ENCODE results near the gene CLCN1. TPM values are rescaled to one million over a fixed set of nuclear protein-coding genes. Genes with fewer than 3 reads are reported as not detected.

The CLCN1 gene
- total and polyA plus RNA-seq, 2 donors (not counting 1 experiment from before 2014, with no cell fraction given) = under 0.01 TPM; not detected in 1

GRCh38 chr7:143354376-143354775 is 38.5 kb downstream of the CLCN1 start:
- Histone ChIP-seq H3K9ac (ENCODE audit: insufficient read depth, low read length) (no peak overlapping the region), H4K20me1 (ENCODE audit: control insufficient read depth, extremely low read depth, insufficient read depth, low read length) (no peaks in the 10 kb centered on the region), H3K4me2 (ENCODE audit: extremely low read depth, insufficient read depth, low read length) (no peak overlapping the region), H3K4me3 (replicated peaks in 1 of 4; ENCODE audit: control extremely low read depth in 1 of 4, insufficient read depth in 1 of 4, low read depth in 3 of 4, low read length in 4 of 4) (no peak overlapping the region), H3K79me2 (ENCODE audit: control insufficient read depth, insufficient read depth, low read length) (no peaks in the 10 kb centered on the region), H3K36me3 (ENCODE audit: control insufficient read depth, insufficient read depth, low read length) (no peaks in the 10 kb centered on the region), H3K4me1 (ENCODE audit: control insufficient read depth, extremely low read depth, insufficient read depth, low read length) (no peaks in the 10 kb centered on the region), H3K27me3 (ENCODE audit: control insufficient read depth, insufficient read depth, low read length) (peaks cover 13% of the 10 kb centered on the region), H3K9me3 (ENCODE audit: control insufficient read depth, insufficient read depth, low read depth, low read length) (no peaks in the 10 kb centered on the region), H3K27ac (ENCODE audit: insufficient read depth, low read length) (no peak overlapping the region), H2AFZ (ENCODE audit: low read length) (no peak overlapping the region)
- TF ChIP-seq EZH2 (IDR thresholded peaks at IDR 0.05; ENCODE audit: low read length, missing control alignments) (no peak), CTCF (conservative IDR thresholded peaks at IDR 0.05 in 1 of 2, IDR thresholded peaks at IDR 0.05 in 1 of 2; ENCODE audit: low read depth in 1 of 2, low read length in 2 of 2) (no peak)
- no peak for DNase-seq (ENCODE audit: low read depth in 2 of 2)

GRCh38 chr7:143354965-143355364 is 39.1 kb downstream of the CLCN1 start:
- no peaks in the 10 kb centered on the region for H3K4me1 ChIP-seq (ENCODE audit: control insufficient read depth, extremely low read depth, insufficient read depth, low read length)
- no peaks in the 10 kb centered on the region for H3K79me2 ChIP-seq (ENCODE audit: control insufficient read depth, insufficient read depth, low read length)
- H3K27ac ChIP-seq (ENCODE audit: insufficient read depth, low read length) = no peak overlapping the region
- no peaks in the 10 kb centered on the region for H3K36me3 ChIP-seq (ENCODE audit: control insufficient read depth, insufficient read depth, low read length)
- no peak overlapping the region for H3K9ac ChIP-seq (ENCODE audit: insufficient read depth, low read length)
- H3K4me3 ChIP-seq (replicated peaks in 1 of 4; ENCODE audit: control extremely low read depth in 1 of 4, insufficient read depth in 1 of 4, low read depth in 3 of 4, low read length in 4 of 4) = no peak overlapping the region
- H3K4me2 ChIP-seq (ENCODE audit: extremely low read depth, insufficient read depth, low read length) = no peak overlapping the region
- no peaks in the 10 kb centered on the region for H3K9me3 ChIP-seq (ENCODE audit: control insufficient read depth, insufficient read depth, low read depth, low read length)
- H3K27me3 ChIP-seq (ENCODE audit: control insufficient read depth, insufficient read depth, low read length) = peaks cover 16% of the 10 kb centered on the region
- TF ChIP-seq EZH2 (IDR thresholded peaks at IDR 0.05; ENCODE audit: low read length, missing control alignments) (no peak), CTCF (conservative IDR thresholded peaks at IDR 0.05 in 1 of 2, IDR thresholded peaks at IDR 0.05 in 1 of 2; ENCODE audit: low read depth in 1 of 2, low read length in 2 of 2) (no peak)
- H4K20me1 ChIP-seq (ENCODE audit: control insufficient read depth, extremely low read depth, insufficient read depth, low read length) = no peaks in the 10 kb centered on the region
- no peak overlapping the region for H2AFZ ChIP-seq (ENCODE audit: low read length)
- no peak for DNase-seq (ENCODE audit: low read depth in 2 of 2)

DNA sequence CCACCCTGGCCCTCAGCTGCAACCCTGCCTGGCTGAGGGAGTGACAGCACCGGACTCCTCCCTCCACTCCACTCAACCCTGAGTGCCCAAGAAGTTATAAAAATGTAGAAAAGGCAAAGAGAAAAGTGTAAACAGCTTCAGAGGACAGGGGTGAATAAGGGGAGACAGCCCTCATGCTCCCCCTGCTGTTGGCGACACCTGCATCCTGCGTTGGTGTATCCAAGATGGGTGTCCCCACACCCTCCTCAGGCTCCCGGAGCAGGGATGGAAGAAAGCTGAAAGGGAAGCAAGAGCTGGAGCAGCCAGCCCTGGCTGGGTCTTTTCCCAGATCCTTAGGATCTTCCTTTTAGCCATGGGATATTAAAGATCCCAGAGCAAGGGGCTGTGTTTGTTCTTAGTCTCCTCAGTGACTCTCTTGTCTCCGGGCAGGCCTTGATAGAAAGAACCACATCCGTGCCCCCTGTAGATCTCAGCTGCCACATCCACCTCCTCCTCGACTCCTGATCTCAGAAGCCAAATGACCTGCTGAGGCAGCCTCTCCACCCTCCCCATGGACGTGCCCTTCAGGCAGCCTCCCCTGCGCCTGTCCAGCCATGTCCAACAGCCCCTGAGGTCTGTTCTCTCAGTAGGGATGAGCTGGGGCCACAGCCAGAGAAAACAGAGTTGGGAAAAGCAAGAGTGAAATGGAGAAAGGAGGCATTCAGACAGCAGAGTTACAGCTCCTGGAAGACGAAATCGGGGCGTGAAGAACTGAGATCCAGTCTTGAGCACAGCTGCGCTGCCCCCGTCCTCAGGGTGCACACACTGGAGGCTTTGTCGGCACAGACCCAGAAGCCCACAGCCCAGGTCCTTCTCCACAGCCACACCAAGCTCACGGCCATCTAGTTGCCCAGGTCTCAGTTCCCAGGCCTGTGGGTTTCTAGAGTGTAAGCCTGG is 39.8 kb downstream of the CLCN1 start:
- Histone ChIP-seq H4K20me1 (ENCODE audit: control insufficient read depth, extremely low read depth, insufficient read depth, low read length) (no peaks in the 10 kb centered on the region), H3K27me3 (ENCODE audit: control insufficient read depth, insufficient read depth, low read length) (peaks cover 13% of the 10 kb centered on the region), H3K4me3 (replicated peaks in 1 of 4; ENCODE audit: control extremely low read depth in 1 of 4, insufficient read depth in 1 of 4, low read depth in 3 of 4, low read length in 4 of 4) (no peak overlapping the region), H3K36me3 (ENCODE audit: control insufficient read depth, insufficient read depth, low read length) (no peaks in the 10 kb centered on the region), H3K27ac (ENCODE audit: insufficient read depth, low read length) (no peak overlapping the region), H3K4me1 (ENCODE audit: control insufficient read depth, extremely low read depth, insufficient read depth, low read length) (no peaks in the 10 kb centered on the region), H3K9ac (ENCODE audit: insufficient read depth, low read length) (no peak overlapping the region), H2AFZ (ENCODE audit: low read length) (no peak overlapping the region), H3K4me2 (ENCODE audit: extremely low read depth, insufficient read depth, low read length) (no peak overlapping the region), H3K79me2 (ENCODE audit: control insufficient read depth, insufficient read depth, low read length) (no peaks in the 10 kb centered on the region), H3K9me3 (ENCODE audit: control insufficient read depth, insufficient read depth, low read depth, low read length) (no peaks in the 10 kb centered on the region)
- no peak for DNase-seq (ENCODE audit: low read depth in 2 of 2)
- no peak for TF ChIP-seq CTCF (conservative IDR thresholded peaks at IDR 0.05 in 1 of 2, IDR thresholded peaks at IDR 0.05 in 1 of 2; ENCODE audit: low read depth in 1 of 2, low read length in 2 of 2)
- TF ChIP-seq EZH2 (IDR thresholded peaks at IDR 0.05; ENCODE audit: low read length, missing control alignments) = no peak

Data from fibroblast of lung (primary cell).